ENCODE results near the gene TTC22.

DNA sequence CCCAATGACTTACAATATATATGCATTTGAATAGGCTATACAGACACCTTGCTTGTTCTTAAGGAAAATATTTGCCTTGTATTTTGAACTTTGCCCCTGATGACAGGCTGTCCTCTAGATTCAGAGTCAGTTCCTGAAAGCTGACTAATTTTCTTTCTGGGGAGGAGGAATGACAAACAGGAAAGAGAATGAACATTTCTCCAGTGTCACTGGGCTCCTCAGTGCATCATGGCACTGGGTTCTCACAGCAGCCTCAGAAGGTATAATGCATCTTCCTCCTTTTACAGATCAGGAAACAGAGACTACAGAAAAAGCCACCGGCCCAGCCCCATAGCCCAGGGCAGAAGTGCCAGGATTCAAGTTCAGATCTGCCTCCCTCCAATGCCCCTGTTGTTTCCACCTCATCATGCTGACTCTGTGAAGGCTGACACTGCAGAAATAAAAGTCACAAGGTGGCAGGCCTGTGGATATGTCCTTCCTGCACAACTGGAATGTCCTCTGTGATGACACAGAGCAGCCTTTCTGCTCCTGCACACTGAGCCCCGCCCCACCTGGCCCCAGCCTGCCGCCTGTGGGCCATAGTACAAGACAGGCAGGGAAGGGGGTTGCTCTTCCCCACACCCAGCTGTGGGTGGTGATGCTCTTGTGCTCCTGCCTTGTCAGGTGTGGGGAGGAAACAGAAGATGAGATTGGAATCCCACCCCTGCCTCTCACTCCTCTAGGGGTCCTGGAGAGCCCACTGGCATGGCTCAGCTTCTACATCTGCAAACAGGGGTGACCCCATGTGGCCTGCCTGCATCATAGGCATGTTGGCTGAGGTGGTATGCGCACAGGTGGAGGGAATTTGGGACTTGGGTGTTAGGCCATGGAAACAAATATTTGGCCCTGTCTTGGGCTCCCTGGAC, 6.4 kb downstream of the TTC22 start:
- TF ChIP-seq, protein P1, sequence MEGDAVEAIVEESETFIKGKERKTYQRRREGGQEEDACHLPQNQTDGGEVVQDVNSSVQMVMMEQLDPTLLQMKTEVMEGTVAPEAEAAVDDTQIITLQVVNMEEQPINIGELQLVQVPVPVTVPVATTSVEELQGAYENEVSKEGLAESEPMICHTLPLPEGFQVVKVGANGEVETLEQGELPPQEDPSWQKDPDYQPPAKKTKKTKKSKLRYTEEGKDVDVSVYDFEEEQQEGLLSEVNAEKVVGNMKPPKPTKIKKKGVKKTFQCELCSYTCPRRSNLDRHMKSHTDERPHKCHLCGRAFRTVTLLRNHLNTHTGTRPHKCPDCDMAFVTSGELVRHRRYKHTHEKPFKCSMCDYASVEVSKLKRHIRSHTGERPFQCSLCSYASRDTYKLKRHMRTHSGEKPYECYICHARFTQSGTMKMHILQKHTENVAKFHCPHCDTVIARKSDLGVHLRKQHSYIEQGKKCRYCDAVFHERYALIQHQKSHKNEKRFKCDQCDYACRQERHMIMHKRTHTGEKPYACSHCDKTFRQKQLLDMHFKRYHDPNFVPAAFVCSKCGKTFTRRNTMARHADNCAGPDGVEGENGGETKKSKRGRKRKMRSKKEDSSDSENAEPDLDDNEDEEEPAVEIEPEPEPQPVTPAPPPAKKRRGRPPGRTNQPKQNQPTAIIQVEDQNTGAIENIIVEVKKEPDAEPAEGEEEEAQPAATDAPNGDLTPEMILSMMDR (IDR thresholded peaks at IDR 0.05) = no peak
- TF ChIP-seq POLR2AphosphoS5 (IDR thresholded peaks at IDR 0.05) (no peak), POLR2A (IDR thresholded peaks at IDR 0.05) (no peak), EP300 (IDR thresholded peaks at IDR 0.05) (no peak)
